Stimulated activated CD4-positive, alpha-beta T cell treated with anti-CD3 and anti-CD28 coated beads, Interleukin-1b, Interleukin-23, amount 100 ng/mL, for 4 hours (primary cell): Measurements from ENCODE around the gene NCAM1.
"Not testable (repeated sequence)": the region's sequence is repeated elsewhere in the genome, so short reads cannot be mapped to it uniquely, and the experiment has no call there.

Experiments
- DNase-seq, 2 donors: peaks; one replicate each; pipeline ENCODE4 v3.0.0-alpha.2; 2020; ENCODE audit warnings: low read depth in 2 of 2

NCAM1 gene

DNA sequence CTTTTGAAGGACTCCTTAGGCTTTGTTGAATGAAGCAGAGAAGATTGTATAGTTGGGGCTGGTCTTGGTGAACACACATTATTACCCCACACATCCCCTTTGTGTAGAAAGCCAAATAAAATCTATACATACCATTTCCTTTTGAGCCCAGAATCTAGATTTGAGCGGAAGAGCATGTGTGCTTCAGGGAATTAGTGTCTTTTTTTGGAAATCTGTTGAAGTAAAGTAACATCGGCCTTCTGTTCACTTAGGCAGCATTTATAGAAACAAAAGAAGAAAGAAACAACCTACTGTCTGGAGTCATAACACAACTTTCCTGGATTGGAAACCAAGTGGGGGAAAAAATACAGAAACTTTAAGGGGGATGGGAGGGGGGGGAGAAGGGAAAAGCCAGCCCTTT lies 315.2 kb downstream of the NCAM1 start:
- DNase-seq, result no peak

DNA sequence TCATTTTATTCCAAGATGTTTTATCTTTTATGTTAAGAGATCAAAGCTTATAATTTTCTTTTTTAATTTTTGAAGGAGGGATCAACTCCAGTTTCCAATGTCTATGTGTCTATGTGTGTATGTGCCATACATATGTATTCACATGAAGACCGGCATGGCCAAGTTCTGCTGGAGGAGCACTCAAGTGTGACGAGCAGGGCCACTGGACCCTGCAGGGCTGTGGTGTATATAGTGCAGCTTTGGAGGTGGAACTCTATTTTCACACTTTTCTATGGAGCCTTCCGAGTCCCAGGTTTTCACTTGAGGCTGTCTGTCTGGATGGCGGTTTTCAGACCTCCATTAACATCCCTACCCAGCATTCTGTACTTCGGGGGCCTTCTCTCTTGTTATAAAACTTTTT lies 316.7 kb downstream of the NCAM1 start:
- DNase-seq, result no peak

DNA sequence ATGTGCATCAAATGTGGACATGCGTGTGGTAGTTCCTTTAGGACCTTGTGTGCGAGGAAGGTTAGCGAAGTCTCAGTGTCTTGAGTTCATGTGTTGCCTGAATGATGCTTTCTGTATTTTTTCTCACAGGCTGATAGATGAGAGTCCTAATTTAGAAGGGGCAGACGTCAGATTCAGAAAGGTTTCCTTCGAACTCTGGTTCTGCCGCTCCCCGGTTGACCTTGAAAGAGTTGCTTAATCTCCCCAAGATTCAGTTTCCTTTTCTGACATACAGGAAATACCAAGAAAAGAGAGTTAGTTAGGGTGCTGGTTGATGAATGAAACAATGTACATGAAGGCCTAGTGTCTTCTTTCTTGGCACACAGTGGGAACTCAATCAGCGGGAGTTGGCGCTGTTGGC lies 317.3 kb downstream of the NCAM1 start:
- no peak for DNase-seq

DNA sequence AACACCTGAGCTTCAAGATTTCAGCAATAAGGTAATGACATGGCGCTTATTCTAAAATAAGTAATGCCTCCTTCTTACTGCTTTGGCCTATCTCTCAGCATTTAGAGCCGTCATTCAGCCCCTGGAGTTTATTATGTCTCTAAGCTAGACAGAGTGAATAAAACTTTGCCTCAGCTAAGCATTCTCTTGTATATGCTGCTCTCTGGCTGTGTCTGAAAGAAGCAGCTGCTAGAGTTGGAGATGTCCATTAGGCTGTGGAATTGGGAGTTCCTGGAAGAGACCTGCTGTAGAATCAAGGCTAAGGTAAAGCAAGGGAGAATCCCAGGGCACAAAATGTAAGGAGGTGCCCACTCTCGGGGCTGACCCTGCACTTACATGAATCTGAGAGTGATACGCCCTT lies 317.7 kb downstream of the NCAM1 start:
- DNase-seq, result no peak

DNA sequence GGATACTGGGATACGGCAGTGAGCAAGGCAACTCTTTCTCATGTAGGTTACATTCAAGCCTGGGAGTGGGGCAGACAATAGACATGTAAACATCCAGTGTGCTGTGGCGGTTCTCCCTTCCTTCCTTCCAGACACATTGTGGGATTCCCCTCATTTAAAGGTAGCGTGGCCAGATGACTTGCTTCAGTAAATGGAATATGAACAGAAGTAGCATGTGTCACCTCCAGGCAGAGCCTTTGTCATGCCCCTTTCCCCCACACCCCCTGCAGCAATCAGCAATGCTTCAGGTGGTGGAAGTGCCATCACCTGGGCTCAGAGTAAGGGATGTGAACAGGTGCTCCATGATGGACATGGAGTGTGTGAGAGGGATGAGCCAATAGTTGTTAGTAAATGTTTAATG lies 318.4 kb downstream of the NCAM1 start:
- no peak for DNase-seq

DNA sequence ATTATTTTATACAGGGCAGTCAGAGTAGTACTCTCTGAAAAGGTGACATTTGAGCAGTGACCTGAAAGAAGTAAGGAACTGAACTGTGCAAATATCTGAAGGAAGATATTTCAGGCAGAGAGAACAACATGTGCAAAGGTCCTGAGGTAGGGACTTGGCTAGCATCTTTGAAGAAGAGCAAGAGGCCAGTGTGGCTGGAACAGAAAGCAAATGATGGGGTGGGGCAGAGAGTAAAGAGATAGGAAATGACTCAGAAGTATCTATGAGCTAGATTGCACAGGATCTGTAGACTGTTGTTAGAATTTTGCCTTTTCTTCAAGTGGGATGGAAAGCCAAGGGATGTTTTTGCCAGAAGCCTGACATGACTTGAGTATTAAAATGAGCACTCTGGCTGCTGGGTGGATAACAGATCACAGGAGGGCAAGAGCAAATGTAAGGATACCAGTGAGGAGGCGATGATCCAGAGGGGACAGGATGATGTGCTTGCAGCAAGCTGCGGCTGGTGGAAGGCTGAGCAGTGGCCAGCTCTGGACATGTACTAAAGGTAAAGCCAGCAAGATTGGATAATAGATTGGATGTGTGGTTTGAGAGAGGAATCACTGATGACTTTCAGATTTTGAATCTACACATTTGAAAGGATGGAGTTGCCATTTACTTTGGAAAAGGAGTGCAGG lies 320.0 kb downstream of the NCAM1 start:
- DNase-seq, result no peak

DNA sequence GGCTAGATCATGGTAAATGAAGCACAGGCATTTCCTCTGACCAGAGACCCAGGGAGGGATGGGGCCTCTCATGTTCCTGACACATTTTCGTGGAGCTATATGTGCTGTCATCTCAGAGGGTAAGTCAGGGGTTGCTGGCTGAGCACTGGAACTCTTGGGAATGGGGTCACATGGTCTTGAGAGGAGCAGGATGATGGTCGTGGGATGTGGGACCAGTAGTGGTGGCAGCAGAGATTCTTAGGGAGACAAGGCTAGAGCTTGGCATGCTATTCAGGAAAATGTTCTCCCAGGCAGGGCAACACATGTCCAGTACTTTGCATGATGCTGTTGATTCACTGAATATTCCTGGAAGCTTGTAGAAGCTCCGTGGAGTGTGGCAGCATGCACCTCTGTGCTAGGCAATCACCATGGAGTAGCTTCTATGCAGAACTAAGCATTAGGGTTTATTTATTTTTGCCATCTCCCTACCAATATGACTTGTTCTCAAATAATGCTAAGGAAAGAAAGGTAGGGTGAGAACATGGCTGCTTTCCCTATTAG lies 321.7 kb downstream of the NCAM1 start:
- DNase-seq, result no peak

DNA sequence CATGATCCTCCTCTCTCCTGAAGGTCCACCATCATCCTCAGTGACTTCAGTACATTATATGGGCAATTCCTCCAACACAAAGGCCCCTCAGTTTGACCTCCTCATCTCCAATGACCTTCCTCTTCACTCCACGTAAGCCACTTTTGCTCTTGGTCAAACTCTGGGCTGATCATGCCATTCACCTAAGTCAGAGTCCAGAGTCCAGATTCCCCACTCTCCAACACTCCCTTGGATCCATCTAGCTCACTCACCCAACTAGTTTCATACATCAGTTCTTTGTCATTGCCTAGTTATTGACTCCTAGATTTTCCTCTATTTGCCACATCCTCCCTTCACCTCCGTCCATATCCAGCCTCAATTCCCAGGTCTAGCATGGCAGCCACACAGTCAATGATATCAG lies 322.7 kb downstream of the NCAM1 start:
- DNase-seq, result no peak

DNA sequence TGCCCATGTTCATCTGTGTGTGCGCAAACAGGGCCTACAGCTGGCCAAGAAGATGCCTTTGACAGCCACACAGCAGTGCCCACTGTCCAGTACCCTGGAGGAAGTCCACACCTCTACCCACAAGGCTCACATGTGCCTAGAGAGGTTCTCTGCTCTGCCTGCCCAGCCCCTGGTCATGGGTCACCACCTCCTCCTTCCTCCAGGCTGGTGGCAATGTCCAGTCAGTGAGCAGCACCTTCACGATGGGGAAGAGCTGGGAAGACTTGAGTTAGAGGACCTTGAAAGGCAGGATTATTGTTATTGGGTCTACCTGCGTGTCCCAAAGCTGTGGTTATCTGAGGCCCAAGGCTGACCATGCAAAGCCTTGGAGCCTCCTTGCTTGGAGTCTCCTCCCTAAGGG lies 324.8 kb downstream of the NCAM1 start:
- no peak for DNase-seq

DNA sequence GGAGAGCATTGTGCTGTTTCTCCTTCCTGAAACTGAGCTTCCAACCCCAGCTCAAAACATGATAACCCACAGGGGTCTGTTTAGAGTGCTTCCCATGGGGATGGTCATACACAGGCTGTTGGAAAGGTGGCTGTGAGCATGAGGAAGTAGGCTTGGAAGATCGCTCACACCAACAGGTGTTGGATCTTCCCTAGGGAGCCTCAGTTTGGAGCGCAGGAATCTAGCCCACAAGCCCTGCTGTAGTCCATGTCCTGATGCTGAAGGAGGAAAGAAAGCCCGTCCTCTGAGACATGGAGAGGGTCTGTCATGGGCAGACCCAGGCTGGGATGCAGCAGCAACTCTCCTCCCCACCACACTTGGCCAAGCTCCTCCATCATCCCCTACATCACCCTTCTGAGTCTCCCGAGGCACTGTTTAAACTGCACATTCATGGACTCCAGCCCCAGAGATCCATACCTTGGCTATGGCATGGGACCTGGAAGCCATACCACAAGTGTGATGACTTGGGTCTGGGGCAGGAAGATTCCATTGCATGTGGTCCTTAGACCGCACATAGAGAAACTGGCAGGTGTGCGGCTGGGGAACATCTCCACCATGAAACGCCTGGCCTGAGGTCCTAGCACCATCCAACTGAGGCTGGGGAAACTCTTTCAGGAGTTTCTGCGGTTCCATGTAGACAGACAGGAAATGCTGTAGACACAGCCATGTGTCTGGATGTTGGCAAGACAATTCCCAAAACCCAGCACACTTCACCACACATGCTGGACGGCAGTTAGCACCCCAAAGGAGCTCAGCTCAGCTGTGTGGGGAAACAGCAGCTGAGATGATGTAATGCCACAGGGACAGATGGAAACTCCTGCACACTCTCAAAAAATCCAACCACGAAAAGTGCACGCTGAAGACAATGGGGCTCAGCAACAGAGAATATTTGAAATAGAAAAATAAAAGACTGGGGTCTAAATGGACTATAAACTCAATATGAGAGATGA lies 325.6 kb downstream of the NCAM1 start:
- no peak for DNase-seq

DNA sequence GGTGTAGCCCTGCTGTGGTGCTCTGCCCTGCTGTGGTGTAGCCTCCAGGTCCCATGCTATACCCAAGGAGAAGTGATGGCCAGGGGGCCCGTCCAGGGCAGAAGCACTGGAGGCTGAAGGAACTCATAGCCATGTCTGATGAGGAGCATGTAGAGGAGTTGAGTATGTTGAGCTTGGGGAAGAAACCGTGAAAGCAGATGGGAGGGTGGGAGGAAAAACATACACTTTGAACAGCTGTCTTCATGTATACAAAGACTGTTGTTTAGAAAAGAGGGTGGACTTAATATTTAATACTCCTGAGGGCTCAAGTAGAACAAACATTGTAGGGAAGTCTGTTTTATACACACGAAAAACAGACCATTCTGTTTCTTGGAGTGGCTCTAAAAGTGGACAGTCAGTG lies 326.6 kb downstream of the NCAM1 start:
- no peak for DNase-seq

DNA sequence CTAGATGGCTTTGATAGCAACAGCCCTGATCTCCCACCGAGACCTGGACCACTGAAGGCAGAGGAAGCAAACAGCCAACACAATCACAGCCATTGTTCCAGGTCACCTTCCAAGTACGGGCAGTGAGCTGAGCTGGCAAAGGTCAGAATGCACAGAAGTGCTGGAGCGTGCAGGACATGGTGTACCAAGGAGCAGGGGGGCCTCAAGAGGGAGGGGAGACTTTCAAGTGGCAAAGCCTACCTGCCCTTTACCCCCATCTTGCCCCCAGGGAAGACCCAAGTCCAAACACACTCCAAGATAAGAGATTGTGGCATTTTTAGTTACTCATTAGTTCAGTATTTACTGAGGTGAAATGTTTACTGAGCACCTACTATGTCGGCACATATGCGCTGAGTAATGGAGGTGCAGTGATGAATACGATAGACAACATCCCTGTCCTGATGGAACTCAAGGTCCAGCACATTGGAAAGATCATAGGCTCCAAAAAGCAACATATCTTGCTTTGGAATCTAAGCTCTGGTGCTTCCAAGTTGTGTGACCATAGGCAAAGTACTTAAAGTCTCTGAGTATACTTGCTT lies 327.2 kb downstream of the NCAM1 start:
- DNase-seq, result no peak

DNA sequence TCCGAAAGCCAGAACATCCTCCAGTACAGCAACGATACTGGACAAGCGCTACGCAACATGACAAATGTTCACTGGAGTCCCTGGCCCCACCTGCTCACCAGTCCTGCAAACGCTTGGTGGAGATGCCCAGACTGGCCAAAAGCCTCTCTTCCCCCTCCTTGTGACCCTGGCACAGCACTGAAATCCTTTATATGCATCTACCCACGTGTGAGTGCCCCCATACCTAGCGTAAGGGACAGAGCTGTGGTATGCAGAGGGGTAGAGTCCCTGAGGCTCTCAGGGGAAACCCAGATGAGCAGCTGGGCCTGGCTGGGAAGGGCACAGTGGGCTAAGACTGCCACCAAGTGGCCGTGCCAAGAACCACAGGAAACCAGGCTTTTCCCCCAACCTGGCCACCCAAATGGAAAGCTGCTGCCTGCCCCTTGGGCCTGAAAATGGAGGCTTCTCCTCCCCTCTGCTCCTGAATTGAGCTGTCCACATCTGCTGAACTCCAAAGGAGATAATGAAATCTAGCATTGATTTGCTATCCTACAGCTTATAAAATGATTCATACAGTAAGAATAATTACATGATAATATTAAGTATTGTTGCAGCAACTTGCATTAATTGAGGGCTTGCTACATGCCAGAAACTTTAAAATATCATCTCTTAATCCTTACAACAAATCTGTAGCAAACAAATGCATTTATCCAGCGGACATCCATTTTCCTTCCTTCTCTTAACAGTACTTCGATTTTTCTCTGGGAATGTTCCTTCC lies 328.4 kb downstream of the NCAM1 start:
- peak; percentile 28 to 52 for DNase-seq

DNA sequence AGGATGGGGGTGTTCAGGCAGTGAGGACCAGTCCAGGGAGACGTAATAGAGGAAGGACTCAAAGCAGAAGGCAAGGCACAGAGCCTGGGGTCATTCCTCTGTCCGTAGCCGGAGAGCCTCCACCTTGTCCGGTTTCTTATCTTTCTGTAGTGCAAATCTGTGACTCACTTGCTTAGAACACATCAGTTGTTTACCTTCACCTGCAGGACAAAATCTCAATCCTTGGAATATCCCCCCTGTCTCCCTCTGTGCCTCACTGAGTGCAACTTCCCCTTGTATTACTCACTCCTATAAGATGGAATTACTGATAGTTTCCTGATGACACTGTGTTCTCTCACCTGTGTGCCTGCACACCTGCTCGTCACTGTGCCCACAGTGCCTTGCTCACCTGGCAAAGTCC lies 332.7 kb downstream of the NCAM1 start:
- DNase-seq, result no peak

DNA sequence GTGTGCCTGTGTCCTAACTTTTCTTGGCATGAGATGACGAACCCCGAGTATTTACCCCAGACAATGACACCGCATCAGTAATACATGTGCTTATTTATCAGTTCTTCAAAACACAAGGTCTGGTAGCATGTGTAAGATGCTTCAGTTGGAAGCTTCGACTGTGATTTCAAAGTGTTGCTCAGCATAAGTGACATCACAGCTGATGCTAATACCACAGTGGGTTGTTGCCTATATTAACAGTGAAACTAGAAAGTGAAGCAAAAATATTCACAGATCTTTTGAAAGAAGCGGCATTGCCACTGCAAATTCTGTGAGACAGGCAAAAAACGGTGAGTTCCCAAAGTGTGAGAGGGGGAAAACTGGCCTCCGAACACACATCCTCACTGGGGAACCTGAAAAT lies 334.8 kb downstream of the NCAM1 start:
- no peak for DNase-seq

DNA sequence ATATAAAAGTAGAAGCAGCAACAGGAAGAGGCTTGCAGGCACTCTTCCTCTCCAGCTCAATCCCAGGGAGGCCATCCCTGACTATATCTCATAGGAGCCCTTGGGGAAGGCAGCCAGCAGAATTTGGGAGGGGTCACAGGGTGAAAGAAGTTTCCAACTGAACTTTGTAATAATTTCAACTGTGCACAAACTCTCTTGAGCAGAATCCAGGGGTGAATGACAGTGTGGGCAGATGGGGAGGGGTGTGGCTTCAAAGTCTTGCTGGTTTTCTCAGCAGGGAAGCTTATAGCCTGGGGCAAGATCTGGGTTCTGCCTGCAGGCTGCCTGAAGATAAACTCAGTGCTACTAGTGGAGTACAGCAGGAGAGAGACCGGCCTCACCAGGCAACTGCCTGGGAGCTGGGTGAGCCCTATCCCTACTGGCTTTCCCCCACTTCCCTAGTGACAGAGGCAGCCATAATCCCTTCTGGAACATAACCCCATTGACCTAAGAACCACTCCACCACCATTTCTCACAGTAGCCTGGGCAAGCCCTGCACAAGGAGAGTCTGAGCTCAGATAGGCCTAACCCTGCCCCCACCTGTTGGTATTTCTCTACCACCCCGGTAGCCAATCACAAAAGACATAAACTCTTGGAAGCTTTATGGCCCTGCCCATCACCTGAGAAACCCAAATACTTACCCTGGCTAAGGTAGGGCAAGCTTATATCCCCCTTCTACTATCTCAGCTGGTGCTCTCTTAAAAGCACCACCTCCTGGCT lies 335.4 kb downstream of the NCAM1 start:
- DNase-seq, result no peak

DNA sequence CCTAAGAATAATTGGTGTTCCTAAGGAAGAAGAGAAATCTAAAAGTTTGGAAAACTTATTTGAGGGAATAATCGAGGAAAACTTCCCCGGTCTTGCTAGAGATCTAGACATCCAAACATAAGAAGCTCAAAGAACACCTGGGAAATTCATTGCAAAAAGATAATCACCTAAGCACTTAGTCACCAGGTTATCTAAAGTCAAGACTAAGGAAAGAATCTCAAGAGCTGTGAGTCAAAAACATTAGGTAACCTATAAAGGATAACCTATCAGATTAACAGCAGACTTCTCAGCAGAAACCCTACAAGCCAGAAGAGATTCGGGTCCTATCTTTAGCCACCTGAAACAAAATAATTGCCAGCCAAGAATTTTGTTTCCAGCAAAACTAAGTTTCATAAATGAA lies 337.3 kb downstream of the NCAM1 start:
- not testable (repeated sequence) for DNase-seq

DNA sequence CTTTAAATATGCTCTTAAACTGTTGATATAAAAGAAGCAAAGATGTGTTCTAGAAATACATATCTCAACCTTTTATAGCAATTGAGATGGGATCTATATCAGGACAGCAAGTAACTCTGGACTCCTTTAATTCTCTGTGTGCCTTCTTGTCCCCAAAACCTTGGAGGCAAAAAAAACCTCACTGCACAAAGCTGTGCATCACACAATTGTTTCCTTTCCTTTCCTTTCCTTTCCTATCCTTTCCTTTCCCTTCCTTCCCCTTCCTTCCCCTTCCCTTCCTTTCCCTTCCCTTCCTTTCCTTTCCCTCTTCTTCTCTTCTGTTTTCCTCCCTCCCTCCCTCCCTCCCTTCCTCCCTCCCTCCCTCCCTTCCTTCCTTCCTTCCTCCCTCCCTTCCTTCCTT lies 343.7 kb downstream of the NCAM1 start:
- no peak for DNase-seq

DNA sequence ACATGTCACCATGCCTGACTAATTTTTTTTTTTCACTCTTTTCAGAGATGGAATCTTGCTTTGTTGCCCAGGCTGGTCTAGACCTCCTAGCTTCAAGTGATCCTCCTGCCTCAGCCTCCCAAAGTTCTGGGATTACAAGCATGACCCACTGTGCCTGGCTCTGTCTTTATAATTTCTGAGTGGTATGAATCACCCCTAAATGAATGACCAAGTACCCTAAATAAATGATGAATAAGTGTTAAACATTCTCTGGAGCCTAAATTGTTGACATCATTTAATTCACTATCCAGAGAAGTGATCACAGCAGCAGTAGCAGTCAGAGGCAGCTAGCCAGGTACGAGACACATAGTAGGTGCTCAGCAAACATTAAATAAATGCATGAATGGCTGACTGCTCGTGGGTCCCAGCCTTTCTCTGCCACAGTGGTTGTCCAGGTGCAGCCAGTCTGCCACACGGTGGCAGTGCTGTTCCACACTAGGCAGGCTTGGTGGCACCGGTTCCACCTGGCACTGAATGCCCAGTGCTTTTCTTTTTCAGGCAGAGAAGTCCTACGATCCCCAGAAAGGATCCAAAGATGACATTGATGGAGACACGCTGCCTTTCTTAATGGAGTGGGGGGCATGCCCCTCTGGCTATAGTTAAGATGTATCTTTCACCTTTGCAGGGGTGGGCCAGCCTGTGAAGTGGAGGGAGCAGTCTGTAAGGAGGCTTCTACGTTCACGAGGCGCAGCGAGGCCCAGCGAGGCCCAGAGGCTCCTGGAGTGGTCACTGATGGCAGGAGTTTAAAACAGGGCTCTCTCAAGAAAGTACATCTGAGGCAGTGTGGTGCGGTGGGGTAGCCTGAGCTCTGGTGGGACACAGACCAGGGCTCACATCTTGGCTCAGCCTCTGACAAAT lies 344.5 kb downstream of the NCAM1 start:
- DNase-seq, result peak; percentile 59 to 60

DNA sequence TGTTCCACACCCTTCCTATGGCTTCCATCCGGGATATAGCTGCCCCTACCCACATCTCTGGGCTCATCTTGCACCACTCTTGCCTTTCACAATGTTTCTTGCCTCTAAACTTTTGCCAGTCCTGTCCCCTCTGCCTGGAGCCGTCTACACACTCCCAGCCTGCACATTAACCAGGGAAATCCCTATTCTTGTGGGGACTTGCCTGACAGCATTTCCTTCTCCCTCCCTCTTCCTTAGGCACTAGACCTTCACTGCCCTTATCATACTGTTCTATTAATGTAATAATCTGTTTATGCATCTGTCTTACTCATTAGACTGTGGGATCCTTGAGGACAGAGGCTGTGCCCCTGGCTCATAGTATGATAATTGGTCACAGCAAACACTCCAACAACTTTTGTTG lies 347.4 kb downstream of the NCAM1 start:
- DNase-seq, result no peak
